Right atrium auricular region (tissue), 2 donors: ENCODE results near the gene WARS2. TPM values are rescaled to one million over a fixed set of nuclear protein-coding genes. Genes with fewer than 3 reads are reported as not detected.

Experiments
- DNase-seq: peaks from one replicate; pipeline ENCODE4 v3.0.0-alpha.2; 2019; ENCODE audit warnings: low spot score
- H3K27ac ChIP-seq, 2 donors: fragments of 200-600 bp; sonication (generic); 1 replicate in 1 of 2; 2 replicates in 1 of 2; pipeline ENCODE4 v1.5.1; 2016 to 2019
- H3K27me3 ChIP-seq, 2 donors: fragments of 200-600 bp; sonication (generic); one replicate each; pipeline versions ENCODE4 v1.5.1 to v1.6.0; 2017 to 2019
- H3K36me3 ChIP-seq: fragments of 200-600 bp; sonication (generic); one replicate; pipeline ENCODE4 v1.5.1; 2016
- H3K4me1 ChIP-seq, 2 donors: fragments of 200-600 bp; sonication (generic); one replicate each; pipeline versions ENCODE4 v1.5.1 to v1.6.0; 2017 to 2019
- H3K4me3 ChIP-seq, 2 donors: fragments of 200-600 bp; sonication (generic); 1 replicate in 1 of 2; 2 replicates in 1 of 2; pipeline ENCODE4 v1.5.1; 2017 to 2019; ENCODE audit warnings: mild to moderate bottlenecking in 1 of 2, moderate library complexity in 1 of 2
- H3K9me3 ChIP-seq, 2 donors: fragments of 200-600 bp; sonication (generic); one replicate each; pipeline ENCODE4 v1.5.1; 2019
- total RNA-seq, 2 donors: library from RNA; depleted of rRNA; stranded (reverse); fragments of >200 nt; gene quantifications; one replicate each; pipeline ENCODE4 v1.1.0, GENCODE V29; 2016
- TF ChIP-seq, protein P1 (sequence below), 2 donors: fragments of 200-600 bp; sonication (generic); IDR thresholded peaks; one replicate each; pipeline ENCODE4 v1.5.1; 2019; ENCODE audit warnings: antibody characterized with exemption in 2 of 2

The WARS2 gene
- total RNA-seq, 2 donors from 2014 or later = 9.5 to 13.2 TPM

DNA sequence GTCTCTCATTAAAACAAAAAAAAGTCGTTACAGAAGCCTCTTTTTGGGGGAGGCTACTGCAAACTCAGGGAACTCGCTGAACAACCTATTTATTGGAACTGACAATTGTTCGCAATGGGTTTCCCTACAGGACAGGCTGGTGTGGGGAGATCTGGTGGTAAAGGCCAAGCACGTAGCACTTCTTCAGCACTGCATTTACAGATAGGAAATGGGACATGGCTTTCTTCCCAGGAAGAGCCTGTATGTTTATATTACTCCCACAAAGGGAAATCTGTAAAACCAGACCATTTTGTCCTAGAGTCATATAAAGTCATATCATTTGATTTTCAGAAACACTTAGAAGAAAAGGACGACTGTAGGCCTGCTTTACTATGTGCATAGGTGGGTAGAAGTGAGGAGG lies 113.5 kb downstream of the WARS2 start:
- DNase-seq = no peak
- Histone ChIP-seq H3K27ac (no peak overlapping the region), H3K36me3 (no peaks in the 10 kb centered on the region), H3K9me3 (no peaks in the 10 kb centered on the region), H3K4me3 (no peak overlapping the region), H3K4me1 (no peaks in the 10 kb centered on the region), H3K27me3 (no peaks in the 10 kb centered on the region)
- TF ChIP-seq, protein P1, sequence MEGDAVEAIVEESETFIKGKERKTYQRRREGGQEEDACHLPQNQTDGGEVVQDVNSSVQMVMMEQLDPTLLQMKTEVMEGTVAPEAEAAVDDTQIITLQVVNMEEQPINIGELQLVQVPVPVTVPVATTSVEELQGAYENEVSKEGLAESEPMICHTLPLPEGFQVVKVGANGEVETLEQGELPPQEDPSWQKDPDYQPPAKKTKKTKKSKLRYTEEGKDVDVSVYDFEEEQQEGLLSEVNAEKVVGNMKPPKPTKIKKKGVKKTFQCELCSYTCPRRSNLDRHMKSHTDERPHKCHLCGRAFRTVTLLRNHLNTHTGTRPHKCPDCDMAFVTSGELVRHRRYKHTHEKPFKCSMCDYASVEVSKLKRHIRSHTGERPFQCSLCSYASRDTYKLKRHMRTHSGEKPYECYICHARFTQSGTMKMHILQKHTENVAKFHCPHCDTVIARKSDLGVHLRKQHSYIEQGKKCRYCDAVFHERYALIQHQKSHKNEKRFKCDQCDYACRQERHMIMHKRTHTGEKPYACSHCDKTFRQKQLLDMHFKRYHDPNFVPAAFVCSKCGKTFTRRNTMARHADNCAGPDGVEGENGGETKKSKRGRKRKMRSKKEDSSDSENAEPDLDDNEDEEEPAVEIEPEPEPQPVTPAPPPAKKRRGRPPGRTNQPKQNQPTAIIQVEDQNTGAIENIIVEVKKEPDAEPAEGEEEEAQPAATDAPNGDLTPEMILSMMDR (IDR thresholded peaks at IDR 0.05) = no peak

DNA sequence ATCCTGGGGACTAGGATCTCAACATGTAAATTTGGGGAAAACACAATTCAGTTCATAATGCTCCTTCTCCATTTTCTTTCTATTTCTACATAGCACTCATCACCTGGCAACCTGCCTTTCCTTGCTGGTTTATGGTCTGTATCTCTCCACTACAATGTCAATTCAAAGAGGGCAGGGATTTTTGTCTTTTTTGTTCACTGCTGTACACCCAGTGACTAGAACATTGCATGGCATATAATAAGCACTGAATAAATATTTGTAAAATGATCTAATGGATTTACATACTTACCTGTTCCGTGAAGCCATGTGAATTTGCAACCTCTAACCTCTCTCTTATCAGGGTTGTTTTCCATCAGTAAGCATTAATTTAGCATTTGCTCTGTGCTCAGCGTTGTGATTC lies 124.9 kb downstream of the WARS2 start:
- no peak overlapping the region for H3K4me3 ChIP-seq
- no peaks in the 10 kb centered on the region for H3K4me1 ChIP-seq
- no peaks in the 10 kb centered on the region for H3K9me3 ChIP-seq
- H3K27ac ChIP-seq = no peak overlapping the region
- TF ChIP-seq, protein P1 (IDR thresholded peaks at IDR 0.05) = no peak
- no peaks in the 10 kb centered on the region for H3K36me3 ChIP-seq
- DNase-seq = no peak
- H3K27me3 ChIP-seq = no peaks in the 10 kb centered on the region

DNA sequence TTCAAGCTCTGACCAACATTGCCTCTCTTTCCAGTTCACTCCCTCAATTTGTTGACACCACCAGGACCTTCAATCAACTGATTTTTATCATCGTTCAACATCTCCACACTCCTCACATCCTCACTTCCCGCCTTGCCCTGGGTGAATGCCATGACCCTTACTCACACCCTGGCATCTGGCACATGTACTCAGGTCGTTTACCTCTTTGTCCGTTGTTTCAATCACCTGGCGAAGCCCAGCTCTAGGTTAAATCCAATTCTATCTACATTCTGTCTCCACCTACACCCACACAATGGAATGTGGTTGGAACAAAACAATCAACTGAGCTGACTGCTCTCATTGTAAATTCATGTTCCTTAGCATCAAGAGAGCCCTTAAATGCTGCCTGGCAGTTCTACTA lies 128.1 kb downstream of the WARS2 start:
- TF ChIP-seq, protein P1 (IDR thresholded peaks at IDR 0.05) = no peak
- H3K9me3 ChIP-seq = no peaks in the 10 kb centered on the region

DNA sequence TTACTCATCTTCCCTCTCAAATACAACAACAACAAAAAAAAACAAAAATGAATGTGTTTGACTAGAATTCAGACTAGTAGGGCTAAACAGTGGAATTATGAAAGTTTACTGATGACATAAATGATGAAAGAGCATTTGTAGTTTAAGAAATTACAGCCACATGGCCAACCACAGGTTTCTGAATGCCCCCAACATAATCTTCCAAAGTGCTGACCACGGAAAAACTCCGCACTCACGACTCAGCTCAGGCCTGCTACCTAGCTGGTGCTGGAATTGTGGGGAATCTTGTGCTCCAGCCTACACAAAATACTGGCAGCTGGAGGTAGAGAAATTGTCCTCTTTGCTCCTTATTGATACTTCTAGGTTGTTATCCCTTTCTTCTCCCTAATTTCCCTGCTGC lies 128.7 kb downstream of the WARS2 start:
- DNase-seq = no peak
- TF ChIP-seq, protein P1 (IDR thresholded peaks at IDR 0.05) = no peak
- no peak overlapping the region for H3K4me3 ChIP-seq

More for the DNA sequence above, 128.1 kb downstream of the WARS2 start:
- H3K27ac ChIP-seq = no peak overlapping the region
- H3K27me3 ChIP-seq = peaks cover 5 to 11% of the 10 kb centered on the region in 2 donors
- peaks cover 0 to 19% of the 10 kb centered on the region in 2 donors for H3K4me1 ChIP-seq
- no peak overlapping the region for H3K4me3 ChIP-seq
- no peaks in the 10 kb centered on the region for H3K36me3 ChIP-seq
- no peak for DNase-seq

DNA sequence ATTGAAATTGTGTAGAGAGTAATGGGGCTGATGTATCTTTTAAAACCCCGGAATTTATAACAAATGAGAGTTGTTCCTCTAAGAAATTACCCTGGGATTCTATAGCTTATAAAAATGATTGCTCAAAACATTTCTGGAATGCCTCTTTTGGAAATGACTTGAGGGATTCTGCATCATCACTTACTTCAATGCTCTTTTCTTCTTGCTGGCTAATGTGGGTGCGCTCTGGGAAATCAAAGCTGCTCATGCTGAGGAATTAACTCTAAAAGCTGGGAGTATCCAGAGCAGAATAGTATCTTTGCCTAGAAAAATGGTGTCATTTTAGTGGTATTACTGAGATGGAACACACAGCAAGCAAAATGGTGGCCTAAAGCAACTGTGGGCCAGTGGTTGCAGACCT lies 129.3 kb downstream of the WARS2 start:
- no peak overlapping the region for H3K27ac ChIP-seq
- no peak overlapping the region for H3K4me3 ChIP-seq
- H3K27me3 ChIP-seq = peaks cover 14 to 20% of the 10 kb centered on the region in 2 donors
- DNase-seq = no peak
- H3K36me3 ChIP-seq = no peaks in the 10 kb centered on the region
- peaks cover 0 to 31% of the 10 kb centered on the region in 2 donors for H3K4me1 ChIP-seq
- TF ChIP-seq, protein P1 (IDR thresholded peaks at IDR 0.05) = no peak
- H3K9me3 ChIP-seq = no peaks in the 10 kb centered on the region

More for the DNA sequence above, 128.7 kb downstream of the WARS2 start:
- Histone ChIP-seq H3K27ac (no peak overlapping the region), H3K4me1 (peaks cover 0 to 25% of the 10 kb centered on the region in 2 donors), H3K9me3 (no peaks in the 10 kb centered on the region), H3K27me3 (peaks cover 8 to 16% of the 10 kb centered on the region in 2 donors), H3K36me3 (no peaks in the 10 kb centered on the region)

DNA sequence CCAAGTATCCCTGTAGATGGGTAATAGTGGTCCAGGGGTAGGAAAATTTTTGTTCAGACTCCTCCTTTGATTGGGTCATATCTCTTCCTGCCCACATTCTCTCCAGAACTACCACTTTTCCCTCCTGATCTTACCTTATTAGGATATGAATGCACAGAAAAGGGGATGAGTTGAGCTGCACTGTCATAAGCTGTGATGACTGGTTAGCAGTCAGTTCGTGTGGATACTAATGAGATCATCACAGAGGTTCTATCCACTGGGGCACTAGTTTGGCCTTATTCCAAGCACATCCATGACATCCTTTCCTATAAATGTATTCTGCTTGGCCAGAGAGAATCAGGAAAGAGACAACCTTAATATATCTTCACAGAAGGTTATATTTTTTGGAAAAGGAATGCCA lies 130.3 kb downstream of the WARS2 start:
- no peak overlapping the region for H3K27ac ChIP-seq
- no peaks in the 10 kb centered on the region for H3K9me3 ChIP-seq
- TF ChIP-seq, protein P1 (IDR thresholded peaks at IDR 0.05) = no peak
- no peak for DNase-seq
- peaks cover 0 to 34% of the 10 kb centered on the region in 2 donors for H3K4me1 ChIP-seq
- no peak overlapping the region for H3K4me3 ChIP-seq
- H3K36me3 ChIP-seq = no peaks in the 10 kb centered on the region
- H3K27me3 ChIP-seq = peaks cover 19 to 27% of the 10 kb centered on the region in 2 donors
